GM15510 (cell line): ENCODE data around the gene MAMLD1.

Source experiments
- POLR2A ChIP-seq: IDR thresholded peaks from 3 replicates; pipeline ENCODE4 v1.6.1; 2011; ENCODE audit warnings: borderline replicate concordance; ENCODE audit not compliant: insufficient read length; ENCODE audit errors: extremely low read depth

MAMLD1 gene

GRCh38 chrX:150347471-150347870 is 15.6 kb upstream of the MAMLD1 start:
- no peak for TF ChIP-seq POLR2A

- TF ChIP-seq POLR2A = no peak
These were observed 14.8 kb upstream of the MAMLD1 start for GRCh38 chrX:150348365-150348764.

- TF ChIP-seq POLR2A = no peak
These were observed 11.0 kb upstream of the MAMLD1 start for GRCh38 chrX:150352114-150352513.

GRCh38 chrX:150352581-150352980 is 10.5 kb upstream of the MAMLD1 start:
- no peak for TF ChIP-seq POLR2A

GRCh38 chrX:150355913-150356312 is 7.2 kb upstream of the MAMLD1 start:
- no peak for TF ChIP-seq POLR2A

- no peak for TF ChIP-seq POLR2A
These were observed 5.3 kb upstream of the MAMLD1 start for GRCh38 chrX:150357790-150358189.

- TF ChIP-seq POLR2A = no peak
These were observed 4.5 kb upstream of the MAMLD1 start for GRCh38 chrX:150358651-150359050.

- TF ChIP-seq POLR2A = no peak
These were observed 2.8 kb upstream of the MAMLD1 start for GRCh38 chrX:150360331-150360730.

- TF ChIP-seq POLR2A = no peak
These were observed 1.9 kb upstream of the MAMLD1 start for GRCh38 chrX:150361070-150361776.

- TF ChIP-seq POLR2A = no peak
These were observed 1.3 kb upstream of the MAMLD1 start for GRCh38 chrX:150361777-150362351.

- TF ChIP-seq POLR2A = no peak
These were observed 637 bp downstream of the MAMLD1 start for GRCh38 chrX:150363561-150364346.

GRCh38 chrX:150364347-150365050 is 1.4 kb downstream of the MAMLD1 start:
- TF ChIP-seq POLR2A = no peak

GRCh38 chrX:150365051-150365989 is 2.2 kb downstream of the MAMLD1 start:
- TF ChIP-seq POLR2A = no peak
